HepG2 (cell line): ENCODE measurements around the gene NTM. TPM values are rescaled to one million over a fixed set of nuclear protein-coding genes. Genes with fewer than 3 reads are reported as not detected.

Experiments
- CEBPG ChIP-seq: IDR thresholded peaks from 2 replicates; pipeline ENCODE4 v1.6.1; 2016
- GATA4 ChIP-seq: sonication (generic); IDR thresholded peaks from 2 replicates; pipeline ENCODE4 v1.6.1; 2016; ENCODE audit warnings: antibody characterized with exemption, low read depth, borderline replicate concordance
- HOXD1 ChIP-seq: sonication (generic); formaldehyde crosslinking; IDR thresholded peaks from 2 replicates; pipeline ENCODE4 v1.5.0; 2020; ENCODE audit warnings: missing genetic modification reagents
- MYC ChIP-seq: sonication (generic); formaldehyde crosslinking; IDR thresholded peaks from 2 replicates; pipeline ENCODE4 v1.9.0; 2021; ENCODE audit warnings: missing genetic modification reagents, borderline replicate concordance
- NFYB ChIP-seq: sonication (generic); formaldehyde crosslinking; IDR thresholded peaks from 2 replicates; pipeline ENCODE4 v1.4.0; 2020; ENCODE audit warnings: missing genetic modification reagents
- NR1H2 ChIP-seq: sonication (generic); formaldehyde crosslinking; IDR thresholded peaks from 2 replicates; pipeline ENCODE4 v1.8.1; 2022; ENCODE audit warnings: low read depth, missing genetic modification reagents, borderline replicate concordance
- NR2C2 ChIP-seq: sonication (generic); formaldehyde crosslinking; IDR thresholded peaks from 2 replicates; pipeline ENCODE4 v1.4.0; 2020; ENCODE audit warnings: missing genetic modification reagents, mild to moderate bottlenecking, moderate library complexity, borderline replicate concordance
- SATB2 ChIP-seq: sonication (generic); formaldehyde crosslinking; IDR thresholded peaks from 2 replicates; pipeline ENCODE4 v1.5.0; 2020; ENCODE audit warnings: missing genetic modification reagents
- STAG1 ChIP-seq: sonication (generic); formaldehyde crosslinking; IDR thresholded peaks from 2 replicates; pipeline ENCODE4 v1.4.0; 2020; ENCODE audit warnings: missing genetic modification reagents
- polyA plus RNA-seq, 8 experiments: library from polyadenylated mRNA; depleted of rRNA in 3 of 8; stranded (reverse) in 7 of 8; unstranded in 1 of 8; fragments of >200 nt; fragmentation: Illumina TruSeq in 4 of 8; extraction: Trizol in 4 of 8; gene quantifications; 2 replicates each; pipeline versions ENCODE4 v1.2.1 to v1.2.3, GENCODE V29; 2011 to 2016; ENCODE audit warnings: low read depth in 4 of 8, missing spikeins in 1 of 8, mixed read lengths in 1 of 8; ENCODE audit not compliant: insufficient read depth in 1 of 8
- total RNA-seq, 5 experiments: library from RNA; depleted of rRNA; stranded (reverse); fragments of >200 nt; fragmentation: Illumina TruSeq; extraction: Trizol; gene quantifications; 2 replicates each; pipeline ENCODE4 v1.2.3, GENCODE V29; 2016; ENCODE audit warnings: low read depth in 1 of 5
- TF ChIP-seq, protein P1 (sequence below), 2 experiments: fragments of 450-650 bp in 1 of 2; sonication (generic) in 1 of 2; formaldehyde crosslinking in 1 of 2; IDR thresholded peaks; 2 replicates each; pipeline versions ENCODE4 v1.6.1 to v1.8.0; 2016 to 2022; ENCODE audit warnings: antibody characterized with exemption in 1 of 2, mild to moderate bottlenecking in 1 of 2, missing genetic modification reagents in 1 of 2
- TF ChIP-seq, protein P2 (sequence below): sonication (generic); formaldehyde crosslinking; IDR thresholded peaks from 2 replicates; pipeline ENCODE4 v1.8.0; 2022; ENCODE audit warnings: mild to moderate bottlenecking, missing genetic modification reagents, borderline replicate concordance
- TF ChIP-seq, protein P3 (sequence below): IDR thresholded peaks from 2 replicates; pipeline ENCODE4 v1.4.0; 2020; ENCODE audit warnings: mild to moderate bottlenecking, missing genetic modification reagents

The NTM gene
- total and polyA plus RNA-seq, 2 of the 13 experiments (the other 11 are each of a cell fraction or from before 2014, with no cell fraction given) = not detected

DNA sequence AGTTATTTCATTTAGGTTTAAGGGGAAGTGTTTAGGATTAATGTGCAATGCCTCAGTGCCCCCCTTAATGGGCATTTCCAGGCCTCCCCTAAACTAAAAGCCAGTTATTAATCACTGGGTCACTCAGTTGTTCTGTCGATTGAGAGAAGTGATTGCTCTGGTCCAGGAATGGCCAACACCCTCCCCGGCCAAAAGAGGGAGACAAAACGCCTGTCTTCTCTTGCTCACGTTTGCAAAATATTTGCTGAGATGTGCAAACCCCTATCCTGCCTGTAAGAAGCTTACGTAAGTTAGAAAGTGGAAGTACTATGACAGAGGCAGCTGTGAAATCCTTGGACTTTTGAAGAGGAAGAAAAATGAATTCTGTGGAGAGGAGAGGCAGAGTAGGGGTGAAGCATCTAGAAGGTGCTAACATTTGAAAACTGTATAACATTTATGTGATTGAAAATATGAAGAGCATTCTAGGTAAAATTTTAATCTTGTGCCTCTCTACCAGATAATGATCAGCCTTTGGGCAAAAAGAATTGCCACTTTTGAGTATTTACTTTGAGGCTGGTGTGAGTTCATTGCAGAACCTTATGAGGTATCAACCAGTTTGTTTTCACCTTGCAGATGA lies 37.7 kb downstream of the NTM start (continued):
- TF ChIP-seq, protein P1, sequence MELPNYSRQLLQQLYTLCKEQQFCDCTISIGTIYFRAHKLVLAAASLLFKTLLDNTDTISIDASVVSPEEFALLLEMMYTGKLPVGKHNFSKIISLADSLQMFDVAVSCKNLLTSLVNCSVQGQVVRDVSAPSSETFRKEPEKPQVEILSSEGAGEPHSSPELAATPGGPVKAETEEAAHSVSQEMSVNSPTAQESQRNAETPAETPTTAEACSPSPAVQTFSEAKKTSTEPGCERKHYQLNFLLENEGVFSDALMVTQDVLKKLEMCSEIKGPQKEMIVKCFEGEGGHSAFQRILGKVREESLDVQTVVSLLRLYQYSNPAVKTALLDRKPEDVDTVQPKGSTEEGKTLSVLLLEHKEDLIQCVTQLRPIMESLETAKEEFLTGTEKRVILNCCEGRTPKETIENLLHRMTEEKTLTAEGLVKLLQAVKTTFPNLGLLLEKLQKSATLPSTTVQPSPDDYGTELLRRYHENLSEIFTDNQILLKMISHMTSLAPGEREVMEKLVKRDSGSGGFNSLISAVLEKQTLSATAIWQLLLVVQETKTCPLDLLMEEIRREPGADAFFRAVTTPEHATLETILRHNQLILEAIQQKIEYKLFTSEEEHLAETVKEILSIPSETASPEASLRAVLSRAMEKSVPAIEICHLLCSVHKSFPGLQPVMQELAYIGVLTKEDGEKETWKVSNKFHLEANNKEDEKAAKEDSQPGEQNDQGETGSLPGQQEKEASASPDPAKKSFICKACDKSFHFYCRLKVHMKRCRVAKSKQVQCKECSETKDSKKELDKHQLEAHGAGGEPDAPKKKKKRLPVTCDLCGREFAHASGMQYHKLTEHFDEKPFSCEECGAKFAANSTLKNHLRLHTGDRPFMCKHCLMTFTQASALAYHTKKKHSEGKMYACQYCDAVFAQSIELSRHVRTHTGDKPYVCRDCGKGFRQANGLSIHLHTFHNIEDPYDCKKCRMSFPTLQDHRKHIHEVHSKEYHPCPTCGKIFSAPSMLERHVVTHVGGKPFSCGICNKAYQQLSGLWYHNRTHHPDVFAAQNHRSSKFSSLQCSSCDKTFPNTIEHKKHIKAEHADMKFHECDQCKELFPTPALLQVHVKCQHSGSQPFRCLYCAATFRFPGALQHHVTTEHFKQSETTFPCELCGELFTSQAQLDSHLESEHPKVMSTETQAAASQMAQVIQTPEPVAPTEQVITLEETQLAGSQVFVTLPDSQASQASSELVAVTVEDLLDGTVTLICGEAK (IDR thresholded peaks at IDR 0.05) = no peak
- TF ChIP-seq, protein P1 (CRISPR knock-in tag; IDR thresholded peaks at IDR 0.05) = no peak
- TF ChIP-seq NFYB (CRISPR knock-in tag) = no peak
- TF ChIP-seq, protein P2, sequence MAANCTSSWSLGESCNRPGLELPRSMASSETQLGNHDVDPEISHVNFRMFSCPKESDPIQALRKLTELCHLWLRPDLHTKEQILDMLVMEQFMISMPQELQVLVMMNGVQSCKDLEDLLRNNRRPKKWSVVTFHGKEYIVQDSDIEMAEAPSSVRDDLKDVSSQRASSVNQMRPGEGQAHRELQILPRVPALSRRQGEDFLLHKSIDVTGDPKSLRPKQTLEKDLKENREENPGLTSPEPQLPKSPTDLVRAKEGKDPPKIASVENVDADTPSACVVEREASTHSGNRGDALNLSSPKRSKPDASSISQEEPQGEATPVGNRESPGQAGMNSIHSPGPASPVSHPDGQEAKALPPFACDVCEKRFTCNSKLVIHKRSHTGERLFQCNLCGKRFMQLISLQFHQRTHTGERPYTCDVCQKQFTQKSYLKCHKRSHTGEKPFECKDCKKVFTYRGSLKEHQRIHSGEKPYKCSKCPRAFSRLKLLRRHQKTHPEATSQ (CRISPR knock-in tag) = no peak
- no peak for TF ChIP-seq NR2C2 (CRISPR knock-in tag)
- no peak for TF ChIP-seq GATA4
- no peak for TF ChIP-seq MYC
- TF ChIP-seq SATB2 (CRISPR knock-in tag) = no peak
- no peak for TF ChIP-seq NR1H2 (CRISPR knock-in tag)
- TF ChIP-seq HOXD1 (CRISPR knock-in tag) = no peak
- TF ChIP-seq, protein P3, sequence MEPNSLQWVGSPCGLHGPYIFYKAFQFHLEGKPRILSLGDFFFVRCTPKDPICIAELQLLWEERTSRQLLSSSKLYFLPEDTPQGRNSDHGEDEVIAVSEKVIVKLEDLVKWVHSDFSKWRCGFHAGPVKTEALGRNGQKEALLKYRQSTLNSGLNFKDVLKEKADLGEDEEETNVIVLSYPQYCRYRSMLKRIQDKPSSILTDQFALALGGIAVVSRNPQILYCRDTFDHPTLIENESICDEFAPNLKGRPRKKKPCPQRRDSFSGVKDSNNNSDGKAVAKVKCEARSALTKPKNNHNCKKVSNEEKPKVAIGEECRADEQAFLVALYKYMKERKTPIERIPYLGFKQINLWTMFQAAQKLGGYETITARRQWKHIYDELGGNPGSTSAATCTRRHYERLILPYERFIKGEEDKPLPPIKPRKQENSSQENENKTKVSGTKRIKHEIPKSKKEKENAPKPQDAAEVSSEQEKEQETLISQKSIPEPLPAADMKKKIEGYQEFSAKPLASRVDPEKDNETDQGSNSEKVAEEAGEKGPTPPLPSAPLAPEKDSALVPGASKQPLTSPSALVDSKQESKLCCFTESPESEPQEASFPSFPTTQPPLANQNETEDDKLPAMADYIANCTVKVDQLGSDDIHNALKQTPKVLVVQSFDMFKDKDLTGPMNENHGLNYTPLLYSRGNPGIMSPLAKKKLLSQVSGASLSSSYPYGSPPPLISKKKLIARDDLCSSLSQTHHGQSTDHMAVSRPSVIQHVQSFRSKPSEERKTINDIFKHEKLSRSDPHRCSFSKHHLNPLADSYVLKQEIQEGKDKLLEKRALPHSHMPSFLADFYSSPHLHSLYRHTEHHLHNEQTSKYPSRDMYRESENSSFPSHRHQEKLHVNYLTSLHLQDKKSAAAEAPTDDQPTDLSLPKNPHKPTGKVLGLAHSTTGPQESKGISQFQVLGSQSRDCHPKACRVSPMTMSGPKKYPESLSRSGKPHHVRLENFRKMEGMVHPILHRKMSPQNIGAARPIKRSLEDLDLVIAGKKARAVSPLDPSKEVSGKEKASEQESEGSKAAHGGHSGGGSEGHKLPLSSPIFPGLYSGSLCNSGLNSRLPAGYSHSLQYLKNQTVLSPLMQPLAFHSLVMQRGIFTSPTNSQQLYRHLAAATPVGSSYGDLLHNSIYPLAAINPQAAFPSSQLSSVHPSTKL (CRISPR knock-in tag) = no peak
- TF ChIP-seq CEBPG (CRISPR knock-in tag) = peak; percentile 46; the same call in 1 of the 2 replicates
- peak; percentile 56 for TF ChIP-seq STAG1 (CRISPR knock-in tag)
